ENCODE measurements around the gene SH3BGRL3.
"Not testable (repeated sequence)": the region's sequence is repeated elsewhere in the genome, so short reads cannot be mapped to it uniquely, and the experiment has no call there.

DNA sequence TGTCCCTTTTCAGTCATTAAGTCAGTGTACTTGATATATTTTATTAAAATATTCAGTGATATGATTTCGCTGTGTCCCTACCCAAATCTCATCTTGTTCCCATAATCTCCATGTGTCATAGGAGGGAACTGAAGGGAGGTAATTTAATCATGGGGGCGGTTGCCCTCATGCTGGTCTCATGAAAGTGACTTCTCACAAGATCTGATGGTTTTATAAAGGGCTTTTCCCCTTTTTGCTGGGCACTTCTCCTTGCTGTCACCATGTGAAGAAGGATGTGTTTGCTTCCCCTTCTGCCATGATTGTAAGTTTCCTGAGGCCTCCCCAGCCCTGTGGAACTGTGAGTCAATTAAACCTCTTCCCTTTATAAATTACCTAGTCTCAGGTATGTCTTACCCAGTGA is 49.2 kb upstream of the SH3BGRL3 start:
- not testable (repeated sequence) for TF ChIP-seq EZH2 (IDR thresholded peaks at IDR 0.05); POLR2AphosphoS5 (IDR thresholded peaks at IDR 0.05; ENCODE audit: borderline replicate concordance, low read depth, low read length)

Measured in SK-N-MC (cell line).